Measurements from ENCODE around the gene VSX1.

VSX1 gene

DNA sequence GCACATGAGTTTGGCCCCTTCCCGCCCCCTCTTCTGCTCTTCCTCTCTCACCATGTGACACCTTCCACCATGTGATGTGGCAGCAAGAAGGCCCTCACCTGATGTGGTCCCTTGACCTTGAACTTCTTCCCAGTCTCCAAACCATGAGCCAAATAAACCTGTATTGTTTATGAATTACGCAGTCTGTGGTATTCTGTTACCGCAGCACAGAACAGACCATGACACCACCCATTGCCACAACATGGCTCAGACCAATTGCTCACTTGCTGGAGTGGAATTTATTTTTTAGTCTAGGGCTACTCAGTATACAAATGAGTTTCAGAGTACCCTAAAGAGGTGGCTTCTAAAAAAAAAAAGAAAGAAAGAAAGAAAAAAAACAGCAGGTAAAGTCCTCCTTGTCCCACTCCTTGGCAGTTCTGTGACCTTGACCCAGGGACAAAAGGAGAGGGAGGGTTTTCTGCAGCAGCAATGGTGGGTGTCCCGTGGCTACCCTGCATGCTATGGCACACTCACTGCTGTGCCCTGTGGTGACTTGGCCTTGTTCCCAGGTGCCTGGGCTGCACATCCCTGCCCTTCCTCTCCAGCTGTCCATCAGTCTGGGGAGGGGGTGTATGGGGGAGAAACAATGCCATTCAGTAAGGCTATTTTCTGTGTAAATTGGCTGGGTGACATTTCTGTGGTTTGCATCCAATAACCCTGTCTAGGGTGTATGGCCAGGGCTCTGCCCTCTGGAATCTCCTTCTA is 5.4 kb upstream of the VSX1 start:
- DNase-seq (ENCODE audit: low read depth in 2 of 3, low spot score in 1 of 3), result no peak

DNA sequence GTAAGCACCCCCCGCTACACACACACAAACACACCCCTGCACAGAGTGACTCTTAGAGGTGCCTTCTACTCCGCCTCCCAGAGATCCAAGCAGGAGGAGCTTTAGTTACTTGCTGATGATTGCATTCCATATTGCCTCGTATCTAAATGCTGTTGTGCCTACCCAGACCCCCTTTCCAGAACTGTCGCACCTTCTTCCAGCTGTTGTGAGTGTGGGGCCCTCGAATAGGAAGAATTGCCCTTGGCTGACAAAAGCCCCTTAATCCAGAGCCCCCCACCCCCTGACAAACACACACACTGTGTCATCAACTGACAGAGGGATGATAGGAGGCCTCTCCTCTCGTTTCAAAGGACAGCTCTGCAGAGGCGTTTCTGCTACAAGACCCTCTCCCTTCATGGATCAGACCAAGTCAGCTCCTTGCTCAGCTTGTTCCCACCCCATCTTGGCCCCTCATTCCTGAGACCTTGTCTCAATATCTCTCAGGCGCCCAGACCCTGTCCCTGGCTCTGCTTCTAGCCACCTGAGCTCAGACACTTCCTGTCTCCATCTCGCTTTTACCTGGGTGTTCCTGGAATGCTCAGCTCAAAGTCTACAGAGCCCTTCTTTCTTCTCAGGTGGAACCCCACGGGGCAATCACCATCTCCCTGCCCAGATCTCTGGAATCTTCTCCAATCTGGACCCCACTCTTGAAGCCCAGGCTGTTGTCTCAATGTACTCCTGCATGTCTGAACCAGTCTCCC is 4.0 kb upstream of the VSX1 start:
- DNase-seq (ENCODE audit: low read depth in 2 of 3, low spot score in 1 of 3), result no peak

DNA sequence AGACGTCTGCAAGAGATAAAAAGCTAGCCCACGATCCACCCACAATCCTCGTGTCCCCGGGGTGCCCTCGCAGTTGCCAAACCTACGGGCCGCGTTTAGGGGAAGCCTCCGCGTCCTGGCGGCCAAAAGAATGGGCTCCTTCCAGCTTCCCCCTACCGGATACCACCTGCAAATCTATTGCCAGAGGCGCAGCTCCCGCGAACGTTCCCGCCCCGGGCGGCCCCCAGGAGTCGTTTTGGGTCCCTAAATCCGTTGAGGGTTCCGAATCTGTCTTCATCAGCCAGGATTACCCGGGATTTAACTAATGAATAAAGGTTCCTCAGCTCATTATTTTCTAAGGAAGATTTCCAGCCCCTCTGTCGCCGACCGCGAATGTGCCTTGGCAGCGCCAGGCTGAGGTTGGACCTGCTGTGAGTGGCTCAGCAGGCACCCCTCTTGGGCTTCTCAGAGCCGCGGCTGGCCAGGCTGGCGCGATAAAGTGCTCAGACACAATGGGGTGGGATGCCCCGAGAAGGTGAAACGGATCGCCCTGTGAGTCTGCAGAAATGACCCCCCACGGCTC is 2.8 kb upstream of the VSX1 start:
- DNase-seq (ENCODE audit: low read depth in 2 of 3, low spot score in 1 of 3), result no peak

DNA sequence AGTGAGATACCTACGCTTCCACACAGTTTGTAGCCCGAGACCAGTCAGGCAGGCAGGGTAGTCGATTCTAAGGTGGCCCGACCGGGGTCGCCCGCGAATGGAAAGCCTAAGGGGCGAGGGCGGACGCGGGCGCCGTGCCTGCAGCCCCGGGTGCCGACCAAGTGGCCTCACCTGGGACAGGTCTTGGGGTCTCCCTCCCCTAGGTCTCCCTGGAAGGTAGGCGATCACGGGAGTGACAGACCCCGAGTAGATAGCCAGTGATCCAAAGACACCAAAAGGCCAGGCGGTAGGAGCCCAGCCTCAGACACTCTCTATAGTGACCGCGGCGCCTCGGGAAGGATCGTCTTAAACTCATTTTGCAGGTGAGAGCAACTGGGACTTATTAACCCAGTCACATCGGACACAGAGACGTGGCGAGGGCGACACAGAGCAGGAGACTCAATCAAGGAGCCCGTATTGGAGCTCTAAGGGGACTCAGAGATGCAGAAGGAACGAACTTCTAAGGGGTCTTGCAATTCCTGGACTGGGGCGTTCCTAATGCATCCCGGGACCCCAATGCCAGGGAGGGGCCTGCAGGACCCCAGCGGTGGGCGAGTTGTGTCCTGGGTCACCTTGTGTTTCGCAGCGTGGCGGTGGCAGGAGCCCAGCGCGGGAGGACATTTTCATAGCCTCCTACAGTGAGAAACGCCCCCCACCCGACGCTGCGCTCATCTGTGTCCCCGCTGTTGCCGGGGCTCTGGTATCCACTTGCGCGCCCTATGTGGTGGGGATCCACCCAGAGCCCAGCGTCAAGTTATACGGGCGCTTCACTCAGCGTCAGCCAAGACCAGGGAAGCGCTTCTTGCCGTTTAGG is 2.1 kb upstream of the VSX1 start:
- peak in 1 of 3 donors; percentile 45 for DNase-seq (ENCODE audit: low read depth in 2 of 3, low spot score in 1 of 3)

DNA sequence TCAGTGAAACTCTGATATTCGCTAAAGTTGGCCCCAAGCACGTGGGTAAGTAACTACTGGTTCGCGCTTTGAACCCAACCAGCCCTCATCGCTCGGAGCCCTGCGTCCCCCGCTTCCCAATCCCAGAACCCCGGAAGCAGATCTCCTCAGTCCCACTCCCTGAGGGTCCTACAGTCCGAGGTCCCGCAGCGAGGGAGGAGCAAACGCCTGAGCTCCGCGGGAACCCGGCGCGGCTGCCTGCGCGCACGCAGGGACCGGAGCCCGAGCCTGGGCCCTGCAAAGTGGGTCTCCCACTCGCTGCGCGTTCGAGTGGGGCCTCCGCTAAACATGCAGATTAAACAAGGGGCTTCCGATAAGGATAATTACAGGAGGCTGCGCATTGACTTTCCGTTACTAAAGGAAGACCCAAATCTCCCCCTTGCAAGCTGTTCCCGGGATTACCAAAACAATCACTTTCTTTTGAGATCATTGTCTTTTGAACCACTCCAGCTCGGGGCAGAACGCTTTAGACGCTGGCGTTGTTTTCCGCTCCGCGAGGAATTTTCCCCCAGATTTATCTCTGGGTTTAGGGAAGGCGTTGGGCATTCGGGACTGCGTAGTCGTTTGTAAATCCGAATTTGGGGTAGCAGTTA is 1.3 kb upstream of the VSX1 start:
- DNase-seq (ENCODE audit: low read depth in 2 of 3, low spot score in 1 of 3), result no peak

DNA sequence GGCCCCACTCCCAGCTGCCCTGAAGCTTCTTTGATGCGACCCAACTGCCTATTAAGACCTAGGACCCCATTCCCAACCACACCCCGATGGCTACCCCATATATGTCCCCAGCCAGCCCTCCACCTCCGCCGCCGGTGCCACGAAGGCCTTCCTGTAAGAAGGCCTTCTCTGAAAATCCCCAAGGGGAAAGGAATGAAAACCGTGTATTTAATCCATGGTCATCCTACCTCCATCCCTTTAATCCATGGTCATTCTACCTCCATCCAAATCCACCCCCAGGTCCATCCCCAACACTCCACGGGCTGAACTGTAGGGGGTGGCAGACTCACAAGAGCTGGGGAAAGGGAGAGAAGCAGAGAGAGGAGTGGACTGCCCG is 545 bp upstream of the VSX1 start:
- no peak for DNase-seq (ENCODE audit: low read depth in 2 of 3, low spot score in 1 of 3)

DNA sequence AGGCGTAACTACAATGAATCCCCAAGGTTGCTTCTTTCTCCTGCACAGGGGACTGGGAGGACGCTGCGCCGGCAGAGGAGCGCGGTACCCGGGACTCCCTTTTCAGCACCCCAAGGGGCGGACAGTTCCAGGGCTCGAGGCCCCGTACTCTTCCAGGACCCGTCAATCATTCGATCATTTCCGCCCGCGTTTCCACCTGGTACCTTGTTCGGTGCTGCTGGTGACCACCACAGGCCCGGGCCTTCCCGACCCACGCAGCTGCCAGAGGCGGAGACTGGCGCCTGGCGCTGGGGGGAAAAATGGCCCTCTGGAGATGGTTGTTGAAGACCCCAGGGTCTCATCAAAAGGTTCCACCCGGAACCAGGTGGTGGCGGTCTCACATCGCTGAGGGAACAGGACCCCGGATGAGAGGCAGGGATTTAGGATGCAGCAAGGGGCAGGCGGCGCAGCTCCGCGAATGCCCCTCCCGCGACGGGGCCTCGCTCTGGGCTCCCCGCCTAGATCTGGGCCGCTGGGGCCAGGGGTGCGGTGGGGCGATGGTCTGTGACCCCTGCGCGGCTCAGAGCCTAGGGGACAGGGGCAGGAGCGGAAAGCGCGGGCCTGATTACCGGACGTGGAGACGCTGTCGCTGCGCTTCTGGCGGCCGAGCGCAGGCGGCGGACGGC is 744 bp downstream of the VSX1 start:
- peak in 1 of 3 donors; percentile 35 for DNase-seq (ENCODE audit: low read depth in 2 of 3, low spot score in 1 of 3)

DNA sequence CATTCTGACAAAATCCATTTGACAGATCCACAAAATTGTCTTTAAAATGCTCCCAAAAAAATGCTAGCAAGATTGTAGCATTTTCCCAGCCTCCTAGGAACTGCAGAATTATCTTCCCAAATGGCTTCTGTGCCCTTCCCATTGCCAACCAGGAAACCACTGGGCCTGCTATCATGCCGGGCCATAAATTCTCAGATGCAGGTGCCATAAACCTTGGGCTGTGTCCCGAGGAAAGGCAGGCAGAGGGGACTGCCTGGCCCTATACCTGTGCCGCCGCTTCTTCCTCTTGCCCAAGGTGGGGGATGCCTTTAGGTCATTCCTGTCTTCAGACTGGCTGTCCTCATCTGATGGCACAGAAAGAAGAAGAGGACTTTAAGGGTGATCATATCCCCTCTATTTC is 2.8 kb downstream of the VSX1 start:
- no peak for DNase-seq (ENCODE audit: low read depth in 2 of 3, low spot score in 1 of 3)

DNA sequence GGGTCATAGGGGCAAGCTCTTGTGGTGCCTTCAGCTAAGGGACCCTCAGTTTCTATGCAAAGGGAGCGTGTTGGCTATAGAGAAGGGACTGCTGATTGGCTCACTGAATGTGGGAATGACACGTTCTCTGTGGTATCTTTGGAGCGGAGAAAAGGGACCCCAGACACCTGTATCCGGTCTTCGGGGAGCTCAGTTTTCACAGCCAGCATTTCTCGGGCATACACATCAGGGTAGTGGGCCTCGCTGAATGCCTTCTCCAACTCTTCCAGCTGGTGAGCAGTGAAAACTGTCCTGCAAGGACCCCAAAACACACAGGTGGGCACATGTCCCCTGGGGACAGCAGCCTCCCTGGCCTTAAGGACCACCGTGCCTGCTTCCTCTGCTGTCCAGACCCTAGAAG is 3.3 kb downstream of the VSX1 start:
- DNase-seq (ENCODE audit: low read depth in 2 of 3, low spot score in 1 of 3), result no peak

DNA sequence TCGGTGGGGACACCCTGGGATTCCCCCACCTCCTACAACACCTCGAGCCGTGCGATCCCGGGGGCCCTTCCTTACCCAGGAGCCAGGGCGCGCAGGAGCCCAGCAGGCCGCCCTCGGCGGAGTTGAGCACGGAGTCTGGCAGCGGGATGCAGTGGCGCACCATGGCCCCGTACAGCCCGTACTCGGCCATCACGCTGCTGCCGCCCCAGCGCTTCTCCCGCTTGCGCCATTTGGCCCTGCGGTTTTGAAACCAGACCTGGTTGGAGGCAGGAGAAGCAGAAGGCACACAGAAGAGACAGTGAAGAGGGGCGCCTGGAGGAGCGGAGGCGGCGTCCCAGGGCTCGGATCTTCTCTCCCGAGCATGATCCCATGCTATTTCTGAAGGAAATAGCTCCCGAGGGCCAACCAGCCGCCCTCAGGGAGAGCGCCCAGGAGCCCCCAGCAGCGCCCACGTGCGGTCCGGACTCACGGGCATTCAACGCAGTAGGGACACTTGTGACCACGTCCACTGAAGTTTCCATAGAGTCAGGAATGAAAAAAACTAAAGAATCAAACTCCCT is 4.3 kb downstream of the VSX1 start:
- DNase-seq (ENCODE audit: low read depth in 2 of 3, low spot score in 1 of 3), result no peak

DNA sequence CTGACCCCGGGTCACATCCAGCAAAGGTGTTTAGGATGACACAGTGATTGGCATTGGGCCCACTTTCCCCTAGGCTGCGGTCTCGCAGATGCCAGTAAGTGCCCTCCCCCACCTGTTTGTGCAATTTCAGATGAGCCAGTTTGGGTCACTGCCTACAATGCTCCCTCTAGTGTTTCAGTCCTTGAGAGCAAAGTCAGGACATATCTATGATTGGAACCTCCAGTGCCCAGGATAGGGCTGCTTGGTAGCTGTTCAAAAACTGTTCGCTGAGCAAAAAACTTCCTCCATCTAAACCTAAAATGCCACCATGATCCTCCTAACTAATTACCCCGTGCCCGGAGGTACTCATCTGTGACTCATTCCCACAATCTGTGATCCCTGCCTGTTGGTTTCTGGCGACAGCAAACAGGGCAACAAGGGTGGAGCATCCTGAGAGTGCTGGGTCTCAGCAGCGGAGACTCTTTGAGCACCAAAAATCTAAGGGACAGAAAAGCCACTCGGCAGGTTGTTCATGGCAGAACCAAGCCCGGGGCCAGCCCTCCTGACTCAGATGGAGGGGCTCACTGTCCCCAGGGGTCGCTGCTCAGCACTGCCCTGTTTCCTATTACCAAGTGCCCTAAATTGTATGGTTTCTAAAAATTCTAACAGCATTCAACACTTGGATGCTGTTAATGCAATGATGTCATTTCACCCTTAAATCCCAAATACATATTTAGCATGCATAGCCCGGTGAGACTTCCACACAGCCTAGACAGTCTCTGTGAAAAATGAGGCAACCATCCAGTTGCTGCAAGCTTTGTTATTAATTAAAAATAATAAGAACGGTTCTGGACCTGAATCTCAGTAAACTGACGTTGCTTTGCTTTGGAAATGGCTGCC is 5.0 kb downstream of the VSX1 start:
- no peak for DNase-seq (ENCODE audit: low read depth in 2 of 3, low spot score in 1 of 3)

DNA sequence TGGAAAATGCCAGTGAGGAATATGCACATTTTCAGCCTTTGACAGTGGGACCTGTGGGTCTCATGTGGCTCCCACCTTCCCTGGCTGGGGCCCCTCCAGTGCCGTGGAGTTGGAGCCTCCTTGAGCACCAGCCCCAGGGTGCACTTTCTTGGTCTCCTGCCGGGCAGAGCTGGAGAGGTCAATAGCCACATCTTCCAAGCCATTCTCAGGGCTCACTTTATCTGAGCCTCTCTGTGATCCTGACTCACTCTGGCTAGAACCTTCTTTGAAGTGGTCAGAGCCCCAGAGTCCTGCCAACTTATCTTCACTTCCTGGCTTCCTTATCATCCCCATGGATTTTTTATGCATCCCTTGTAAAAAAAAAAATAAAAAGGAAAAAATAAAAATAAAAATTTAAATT is 5.7 kb downstream of the VSX1 start:
- DNase-seq (ENCODE audit: low read depth in 2 of 3, low spot score in 1 of 3), result no peak

DNA sequence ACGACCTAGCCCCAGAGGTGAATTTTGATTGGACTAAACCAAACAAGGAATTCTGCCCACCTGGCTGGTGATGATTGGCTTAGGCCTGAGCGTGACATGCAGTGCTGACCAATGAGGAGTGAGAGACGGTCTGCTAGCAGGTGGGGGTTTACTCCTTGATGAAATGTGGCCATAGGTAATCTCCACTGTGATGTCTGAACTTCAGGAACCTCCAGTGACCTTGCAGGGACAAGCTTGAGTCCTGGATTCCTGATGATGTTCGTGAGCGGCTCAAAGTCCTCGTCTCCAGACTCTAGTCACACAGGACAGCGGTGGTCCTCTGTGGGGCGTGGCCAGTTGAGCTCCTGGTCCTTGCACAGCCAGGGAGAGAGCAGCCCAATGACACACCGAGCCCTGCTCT is 8.4 kb downstream of the VSX1 start:
- no peak for DNase-seq (ENCODE audit: low read depth in 2 of 3, low spot score in 1 of 3)

DNA sequence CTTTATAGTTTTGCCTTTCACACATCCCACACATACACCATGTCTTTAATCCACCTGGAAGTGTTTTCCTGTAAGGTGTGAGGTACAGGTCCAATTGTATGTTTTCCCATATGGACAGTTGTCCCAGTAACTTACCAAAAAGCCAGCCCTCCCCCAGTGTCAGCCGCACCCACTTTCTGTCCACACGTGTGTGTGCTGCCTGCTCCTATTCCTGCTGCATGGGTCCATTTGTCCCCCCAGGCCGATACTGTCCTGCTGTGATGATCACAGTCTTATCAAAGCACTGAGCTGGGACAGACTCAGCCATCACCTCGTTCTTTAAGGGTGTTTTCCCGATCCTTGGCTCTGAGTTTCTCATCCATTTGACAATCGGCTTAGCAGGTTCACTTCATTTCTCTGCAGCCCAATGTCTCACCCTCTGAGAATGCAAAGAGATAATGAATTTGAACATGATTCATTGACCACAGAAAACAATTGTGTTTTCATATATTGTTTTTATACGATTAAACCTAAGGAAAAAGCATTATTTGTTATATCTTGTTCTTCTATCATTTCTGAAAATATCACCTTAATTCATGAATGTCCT is 9.6 kb downstream of the VSX1 start:
- no peak for DNase-seq (ENCODE audit: low read depth in 2 of 3, low spot score in 1 of 3)

DNA sequence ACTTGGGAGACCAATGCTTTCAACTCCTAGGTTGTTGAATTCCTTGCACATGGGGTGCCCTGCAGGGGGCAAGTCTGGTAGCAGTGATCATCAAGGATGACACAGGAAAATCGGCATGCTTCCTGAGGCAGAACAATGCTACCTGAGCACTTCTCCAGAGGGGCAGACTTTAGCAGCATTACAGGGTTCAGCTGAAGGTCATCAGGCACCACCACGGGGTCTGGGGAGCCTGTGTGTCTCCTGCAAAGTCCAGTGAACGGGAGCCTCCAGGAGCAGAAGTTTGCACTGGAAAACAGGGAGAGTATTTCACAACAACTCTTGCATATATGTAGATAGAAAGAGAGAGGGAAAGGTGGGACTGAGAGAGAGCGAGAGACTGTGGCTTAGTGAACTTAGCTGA is 10.2 kb downstream of the VSX1 start:
- DNase-seq (ENCODE audit: low read depth in 2 of 3, low spot score in 1 of 3), result no peak

DNA sequence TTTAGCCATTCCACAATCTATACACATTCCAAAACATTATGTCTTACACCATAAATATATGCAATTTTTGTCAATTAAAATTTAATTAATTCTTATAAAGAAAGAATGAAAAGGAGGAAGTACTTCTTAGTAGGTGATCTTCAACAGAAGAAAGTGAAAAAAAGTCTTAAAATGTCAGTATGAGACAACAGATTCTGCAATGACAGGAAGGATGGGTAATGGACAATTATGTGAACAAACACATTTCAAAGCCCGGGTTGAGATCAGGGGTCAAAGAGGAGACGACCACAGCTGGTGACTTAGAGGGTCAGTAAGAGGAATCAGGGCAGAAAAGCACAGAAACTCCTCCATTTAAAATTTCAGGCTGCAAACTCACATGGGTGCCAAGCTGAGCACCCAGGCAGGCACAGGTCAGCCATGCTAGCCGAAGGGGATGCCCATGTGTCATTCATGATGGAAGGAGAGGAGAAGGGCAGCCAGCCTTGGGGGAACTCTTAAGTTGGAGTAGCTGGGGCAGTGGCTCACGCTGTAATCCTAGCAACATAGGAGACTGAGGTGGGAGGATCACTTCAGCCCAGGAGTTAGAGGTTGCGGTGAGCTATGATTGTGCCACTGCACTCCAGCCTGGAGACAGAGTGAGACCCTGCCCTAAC is 11.0 kb downstream of the VSX1 start:
- no peak for DNase-seq (ENCODE audit: low read depth in 2 of 3, low spot score in 1 of 3)

DNA sequence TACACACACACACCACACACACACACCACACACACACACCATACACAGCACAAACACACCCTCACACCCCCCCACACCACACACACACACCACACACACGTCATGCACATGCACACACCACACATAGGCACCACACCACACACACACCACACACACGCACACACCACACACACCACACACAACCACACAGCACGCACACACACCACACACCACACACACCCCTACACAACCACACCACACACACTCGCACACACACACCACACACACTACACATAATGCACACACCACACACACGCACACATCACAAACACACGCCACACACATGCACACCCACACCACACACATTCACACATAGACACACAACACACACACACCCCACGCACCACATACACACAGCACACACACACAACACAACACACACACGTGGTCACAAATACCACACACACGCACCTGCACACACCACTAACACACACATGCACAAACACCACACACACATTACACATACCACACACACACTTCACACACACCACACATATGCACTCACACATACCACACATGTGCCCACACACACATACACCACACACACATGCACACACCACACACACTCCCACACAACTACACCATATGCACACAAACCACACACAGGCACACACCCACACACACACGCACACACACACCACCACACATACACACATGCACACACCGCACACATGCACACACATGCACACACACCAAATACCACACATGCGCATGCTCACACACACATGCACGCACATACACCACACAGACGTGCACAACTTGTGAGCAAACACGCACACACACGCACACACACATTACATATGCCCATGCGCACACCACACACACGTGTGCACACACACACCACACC is 14.6 kb downstream of the VSX1 start:
- DNase-seq (ENCODE audit: low read depth in 2 of 3, low spot score in 1 of 3), result no peak

Data from stimulated activated CD4-positive, alpha-beta T cell treated with anti-CD3 and anti-CD28 coated beads, Interleukin-12 subunit alpha, Interleukin-12 subunit beta, amount 100 ng/mL, for 48 hours (primary cell).